Glutamatergic neuron (in vitro differentiated cells): Measurements from ENCODE around the gene IFT20. TPM values are rescaled to one million over a fixed set of nuclear protein-coding genes. Genes with fewer than 3 reads are reported as not detected.
A peak's percentile ranks its signal among the peaks of the same experiment; 100 is the strongest.

Experiments used
- DNase-seq: peaks from one replicate; pipeline ENCODE4 v3.0.0; 2022
- H3K27ac Mint-ChIP-seq: one replicate; pipeline ENCODE4 v1.8.0; 2020; ENCODE audit warnings: mild to moderate bottlenecking, mixed read lengths, inconsistent platforms; ENCODE audit not compliant: unreplicated experiment
- H3K27me3 Mint-ChIP-seq: one replicate; pipeline ENCODE4 v1.8.0; 2020; ENCODE audit warnings: mild to moderate bottlenecking, moderate library complexity, mixed read lengths, inconsistent platforms; ENCODE audit not compliant: unreplicated experiment
- H3K36me3 Mint-ChIP-seq: one replicate; pipeline ENCODE4 v1.8.0; 2020; ENCODE audit warnings: mild to moderate bottlenecking, mixed read lengths, inconsistent platforms; ENCODE audit not compliant: unreplicated experiment
- H3K4me1 Mint-ChIP-seq: one replicate; pipeline ENCODE4 v1.8.0; 2020; ENCODE audit warnings: mild to moderate bottlenecking, low read depth, mixed read lengths, inconsistent platforms; ENCODE audit not compliant: unreplicated experiment
- H3K4me3 Mint-ChIP-seq: one replicate; pipeline ENCODE4 v1.8.0; 2020; ENCODE audit warnings: mild to moderate bottlenecking, mixed read lengths, inconsistent platforms; ENCODE audit not compliant: unreplicated experiment
- H3K9me3 Mint-ChIP-seq: one replicate; pipeline ENCODE4 v1.8.0; 2020; ENCODE audit warnings: mild to moderate bottlenecking, moderate library complexity, mixed read lengths, inconsistent platforms; ENCODE audit not compliant: unreplicated experiment
- CTCF ChIP-seq: fragments of 200-600 bp; sonication (generic); IDR thresholded peaks from one replicate; pipeline ENCODE4 v1.5.0; 2021; ENCODE audit not compliant: partially characterized antibody, unreplicated experiment
- total RNA-seq: library from RNA; stranded (reverse); fragmentation: NEBNext Ultra II Directional; extraction: Animal tissue kit (Norgen Biotek cat#: 25700); gene quantifications from one replicate; pipeline ENCODE4 v1.2.1, GENCODE V29; 2021; ENCODE audit not compliant: unreplicated experiment

The IFT20 gene
- total RNA-seq, 1 donor from 2014 or later, result 43.9 TPM

DNA sequence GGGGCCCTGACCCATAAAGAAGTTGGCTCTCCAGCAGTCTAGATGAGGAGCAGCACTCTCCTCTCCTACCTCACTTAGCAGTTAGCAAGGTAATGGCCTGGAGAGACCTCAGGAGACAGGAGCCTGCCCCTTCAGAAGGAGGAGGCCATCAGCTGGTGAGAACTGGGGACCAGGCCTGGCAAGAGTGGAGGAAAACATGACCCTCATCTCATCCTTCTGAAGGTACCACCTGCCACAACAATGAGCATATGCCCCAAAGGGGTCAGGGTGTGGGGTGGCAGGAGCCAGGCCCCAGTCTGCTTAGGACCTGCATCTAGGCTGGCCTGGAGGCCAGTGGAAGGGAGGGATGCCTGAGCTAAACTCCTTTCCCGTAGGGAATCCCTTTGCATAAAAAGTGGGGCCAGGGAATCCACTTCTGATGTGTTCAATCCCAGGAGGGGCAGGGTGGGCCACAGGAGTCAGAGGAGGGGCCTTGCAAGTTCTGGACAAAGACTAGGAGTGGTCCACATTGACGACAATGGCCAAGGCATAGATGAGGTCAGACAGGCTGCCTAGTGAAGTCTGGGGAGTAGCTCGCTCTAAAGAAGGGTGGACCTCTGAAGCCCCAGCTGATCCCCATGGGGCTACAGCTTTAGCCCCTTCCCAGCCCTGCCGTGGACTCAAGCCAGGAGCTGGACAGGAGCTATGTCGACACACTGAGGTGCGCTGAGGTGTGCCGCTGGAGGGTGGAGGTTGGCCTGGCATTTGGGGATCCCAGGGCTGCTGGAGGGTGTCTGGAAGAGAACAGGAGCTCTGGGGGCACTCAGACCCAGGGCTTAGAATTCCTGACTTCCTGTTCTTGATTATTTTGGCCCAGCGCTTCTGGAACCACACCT lies 28.7 kb upstream of the IFT20 start:
- no peaks in the 10 kb centered on the region for H3K4me1 Mint-ChIP-seq
- no peak for TF ChIP-seq CTCF
- H3K27ac Mint-ChIP-seq, result no peak overlapping the region
- no peaks in the 10 kb centered on the region for H3K9me3 Mint-ChIP-seq
- no peaks in the 10 kb centered on the region for H3K36me3 Mint-ChIP-seq
- DNase-seq, result no peak
- peaks cover 3% of the 10 kb centered on the region for H3K27me3 Mint-ChIP-seq
- H3K4me3 Mint-ChIP-seq, result no peak overlapping the region

DNA sequence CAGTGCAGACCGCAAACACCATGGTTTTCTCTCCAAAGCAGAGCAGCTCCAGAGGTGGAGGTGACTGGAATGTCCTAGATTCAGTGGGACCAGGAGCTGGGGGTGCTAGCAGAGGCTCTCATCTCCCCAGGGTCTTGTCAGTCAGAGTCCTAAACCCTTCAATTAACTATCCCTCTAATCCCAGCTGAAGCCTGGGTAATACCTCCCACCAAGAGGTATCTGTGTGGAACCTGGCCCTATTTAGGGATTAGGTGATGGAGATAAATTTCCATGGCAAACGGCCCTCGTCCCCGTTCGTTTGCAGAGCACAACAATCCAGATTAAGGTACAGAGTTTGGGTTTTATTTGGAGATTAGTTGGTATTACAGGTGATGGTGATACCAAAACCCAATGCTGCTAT lies 27.9 kb upstream of the IFT20 start:
- no peak overlapping the region for H3K27ac Mint-ChIP-seq
- H3K4me1 Mint-ChIP-seq, result peaks cover 2% of the 10 kb centered on the region
- DNase-seq, result no peak
- TF ChIP-seq CTCF, result no peak
- no peak overlapping the region for H3K4me3 Mint-ChIP-seq
- H3K9me3 Mint-ChIP-seq, result no peaks in the 10 kb centered on the region
- H3K27me3 Mint-ChIP-seq, result peaks cover 3% of the 10 kb centered on the region
- peaks cover 2% of the 10 kb centered on the region for H3K36me3 Mint-ChIP-seq

- H3K36me3 Mint-ChIP-seq, result peaks cover 8% of the 10 kb centered on the region
- no peak for DNase-seq
- TF ChIP-seq CTCF, result no peak
- H3K9me3 Mint-ChIP-seq, result peaks cover 10% of the 10 kb centered on the region
- H3K27ac Mint-ChIP-seq, result peak overlapping the region; percentile 96
- H3K4me3 Mint-ChIP-seq, result peak overlapping the region; percentile 95
- H3K27me3 Mint-ChIP-seq, result peaks cover 6% of the 10 kb centered on the region
- H3K4me1 Mint-ChIP-seq, result peaks cover 13% of the 10 kb centered on the region
Observed at GRCh38 chr17:28357901-28358197, 22.6 kb upstream of the IFT20 start.

- Mint-ChIP-seq H3K4me1 (peaks cover 13% of the 10 kb centered on the region), H3K9me3 (peaks cover 11% of the 10 kb centered on the region), H3K4me3 (peak within 1 kb of the TSS; percentile 97), H3K36me3 (peaks cover 8% of the 10 kb centered on the region), H3K27me3 (peaks cover 6% of the 10 kb centered on the region), H3K27ac (peak within 1 kb of the TSS; percentile 96)
- no peak for TF ChIP-seq CTCF
- DNase-seq, result peak; percentile 97
Observed at GRCh38 chr17:28357061-28357900, 22.0 kb upstream of the IFT20 start, which contains the start of gene POLDIP2. Gene POLDIP2, minus strand, starts transcription at chr17:28357527. Its CDS starts 79 bp downstream, at chr17:28357448.

- Mint-ChIP-seq H3K9me3 (peaks cover 2% of the 10 kb centered on the region), H3K36me3 (no peaks in the 10 kb centered on the region), H3K4me1 (no peaks in the 10 kb centered on the region), H3K27me3 (peaks cover 1% of the 10 kb centered on the region), H3K27ac (no peak overlapping the region), H3K4me3 (no peak overlapping the region)
- TF ChIP-seq CTCF, result no peak
- DNase-seq, result no peak
Observed at GRCh38 chr17:28350271-28350670, 15.0 kb upstream of the IFT20 start.
